ENCODE measurements around the gene TMEM45B.

DNA sequence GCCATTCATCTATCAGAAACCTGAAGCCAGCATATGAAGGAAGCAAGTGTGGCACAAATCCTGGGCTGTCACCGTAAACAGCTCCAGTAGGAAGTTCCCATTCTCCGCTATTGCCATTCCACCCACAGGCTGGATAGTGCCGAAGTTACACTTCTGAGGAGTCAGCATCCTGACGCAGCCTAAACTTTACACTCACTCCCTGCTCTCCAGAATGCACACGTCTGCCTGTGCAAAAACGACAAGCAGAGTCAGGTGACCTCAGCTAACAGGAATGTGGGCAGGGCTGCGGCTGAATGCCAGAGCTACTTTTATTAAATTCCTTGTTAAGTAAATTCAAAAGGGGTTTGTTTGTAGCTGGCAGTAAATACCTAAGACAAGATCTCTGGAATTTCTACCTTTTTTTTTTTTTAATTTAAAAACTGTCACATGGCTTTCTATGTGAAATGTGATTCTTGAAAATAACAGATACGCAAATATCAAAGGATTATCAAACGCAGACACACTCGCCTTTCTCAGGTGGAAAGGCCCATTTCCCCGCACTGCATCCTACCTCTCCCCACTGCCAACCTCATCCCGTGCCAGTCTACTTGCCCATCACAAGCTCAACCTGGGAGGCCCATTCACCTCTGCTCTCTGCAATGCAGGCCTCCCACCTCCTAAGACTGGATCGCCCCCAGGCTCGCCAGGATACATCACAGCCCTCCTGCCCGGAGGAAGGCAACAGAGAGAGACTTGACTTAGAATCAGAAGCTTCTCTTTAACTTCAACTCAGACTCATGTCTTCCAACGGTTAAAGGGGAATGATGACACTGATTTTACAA lies 46.3 kb downstream of the TMEM45B start:
- TF ChIP-seq, protein P1, sequence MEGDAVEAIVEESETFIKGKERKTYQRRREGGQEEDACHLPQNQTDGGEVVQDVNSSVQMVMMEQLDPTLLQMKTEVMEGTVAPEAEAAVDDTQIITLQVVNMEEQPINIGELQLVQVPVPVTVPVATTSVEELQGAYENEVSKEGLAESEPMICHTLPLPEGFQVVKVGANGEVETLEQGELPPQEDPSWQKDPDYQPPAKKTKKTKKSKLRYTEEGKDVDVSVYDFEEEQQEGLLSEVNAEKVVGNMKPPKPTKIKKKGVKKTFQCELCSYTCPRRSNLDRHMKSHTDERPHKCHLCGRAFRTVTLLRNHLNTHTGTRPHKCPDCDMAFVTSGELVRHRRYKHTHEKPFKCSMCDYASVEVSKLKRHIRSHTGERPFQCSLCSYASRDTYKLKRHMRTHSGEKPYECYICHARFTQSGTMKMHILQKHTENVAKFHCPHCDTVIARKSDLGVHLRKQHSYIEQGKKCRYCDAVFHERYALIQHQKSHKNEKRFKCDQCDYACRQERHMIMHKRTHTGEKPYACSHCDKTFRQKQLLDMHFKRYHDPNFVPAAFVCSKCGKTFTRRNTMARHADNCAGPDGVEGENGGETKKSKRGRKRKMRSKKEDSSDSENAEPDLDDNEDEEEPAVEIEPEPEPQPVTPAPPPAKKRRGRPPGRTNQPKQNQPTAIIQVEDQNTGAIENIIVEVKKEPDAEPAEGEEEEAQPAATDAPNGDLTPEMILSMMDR (IDR thresholded peaks at IDR 0.05), result no peak
- TF ChIP-seq YY1 (IDR thresholded peaks at IDR 0.05; ENCODE audit: low read depth), result no peak
